Neuronal stem cell (in vitro differentiated cells): Measurements from ENCODE around the gene NDUFA8.

Experiments
- DNase-seq: peaks from one replicate; pipeline ENCODE4 v3.0.0-alpha.2; 2013; ENCODE audit warnings: low spot score
- H2AFZ ChIP-seq: one replicate; pipeline ENCODE4 v1.6.1; 2013; ENCODE audit warnings: mild to moderate bottlenecking, low read length, inconsistent platforms
- H2AK5ac ChIP-seq: 2 replicates; pipeline ENCODE4 v1.6.1; 2013; ENCODE audit warnings: low read depth, mild to moderate bottlenecking, inconsistent platforms, low read length, moderate library complexity, mixed read lengths
- H2BK120ac ChIP-seq: 2 replicates; pipeline ENCODE4 v1.6.1; 2013; ENCODE audit warnings: low read depth, mild to moderate bottlenecking, inconsistent platforms, low read length, moderate library complexity, mixed read lengths
- H2BK12ac ChIP-seq: one replicate; pipeline ENCODE4 v1.6.1; 2013; ENCODE audit warnings: low read length, inconsistent platforms
- H2BK15ac ChIP-seq: 2 replicates; pipeline ENCODE4 v1.6.1; 2013; ENCODE audit warnings: mild to moderate bottlenecking, low read length, inconsistent platforms, mixed read lengths
- H2BK5ac ChIP-seq: one replicate; pipeline ENCODE4 v1.6.1; 2013; ENCODE audit warnings: inconsistent platforms, mild to moderate bottlenecking, low read length, moderate library complexity
- H3K14ac ChIP-seq: one replicate; pipeline ENCODE4 v1.6.1; 2013; ENCODE audit warnings: low read length, inconsistent platforms
- H3K18ac ChIP-seq: 2 replicates; pipeline ENCODE4 v1.6.1; 2013; ENCODE audit warnings: low read length, inconsistent platforms
- H3K23ac ChIP-seq: 2 replicates; pipeline ENCODE4 v1.6.1; 2013; ENCODE audit warnings: low read depth, mild to moderate bottlenecking, mixed read lengths, low read length, inconsistent platforms; ENCODE audit not compliant: poor library complexity
- H3K27ac ChIP-seq: replicated peaks from 3 replicates; pipeline ENCODE4 v1.5.1; 2013; ENCODE audit warnings: low read length, inconsistent platforms
- H3K27me3 ChIP-seq, 3 experiments: 2 replicates each; pipeline ENCODE4 v1.6.1; 2013; ENCODE audit warnings: low read length in 3 of 3, mild to moderate bottlenecking in 2 of 3, inconsistent platforms in 1 of 3, low read depth in 1 of 3, mixed read lengths in 1 of 3, moderate library complexity in 1 of 3; ENCODE audit not compliant: control insufficient read depth in 3 of 3, insufficient read depth in 3 of 3
- H3K36me3 ChIP-seq, 2 donors: replicated peaks in 1 of 2; 2 replicates each; pipeline ENCODE4 v1.6.1; 2013; ENCODE audit warnings: low read length in 2 of 2; ENCODE audit not compliant: control insufficient read depth in 2 of 2, insufficient read depth in 2 of 2
- H3K4ac ChIP-seq: 2 replicates; pipeline ENCODE4 v1.6.1; 2013; ENCODE audit warnings: inconsistent platforms, mild to moderate bottlenecking, low read length, moderate library complexity
- H3K4me1 ChIP-seq, 2 donors: 1 replicate in 1 of 2; 2 replicates in 1 of 2; pipeline ENCODE4 v1.6.1; 2013; ENCODE audit warnings: low read length in 2 of 2, low read depth in 1 of 2; ENCODE audit not compliant: control insufficient read depth in 2 of 2, insufficient read depth in 1 of 2
- H3K4me2 ChIP-seq: one replicate; pipeline ENCODE4 v1.6.1; 2013; ENCODE audit warnings: mild to moderate bottlenecking, low read length, inconsistent platforms; ENCODE audit not compliant: insufficient read depth, poor library complexity, severe bottlenecking
- H3K4me3 ChIP-seq, 2 donors: 2 replicates each; pipeline ENCODE4 v1.5.1; 2013; ENCODE audit warnings: low read length in 2 of 2, mild to moderate bottlenecking in 2 of 2, inconsistent platforms in 1 of 2, moderate library complexity in 1 of 2
- H3K79me1 ChIP-seq: one replicate; pipeline ENCODE4 v1.6.1; 2013; ENCODE audit warnings: low read depth, mild to moderate bottlenecking, inconsistent platforms, low read length, moderate library complexity
- H3K9ac ChIP-seq: one replicate; pipeline ENCODE4 v1.6.1; 2013; ENCODE audit warnings: mild to moderate bottlenecking, low read depth, low read length, inconsistent platforms; ENCODE audit not compliant: poor library complexity
- H3K9me3 ChIP-seq, 2 donors: replicated peaks in 1 of 2; 2 replicates each; pipeline versions ENCODE3 to v1.6.1; 2013; ENCODE audit warnings: low read length in 2 of 2, mild to moderate bottlenecking in 2 of 2, inconsistent platforms in 1 of 2, low read depth in 1 of 2, mixed read lengths in 1 of 2, moderate library complexity in 1 of 2; ENCODE audit not compliant: control insufficient read depth in 2 of 2, insufficient read depth in 1 of 2
- H4K8ac ChIP-seq: one replicate; pipeline ENCODE4 v1.6.1; 2013; ENCODE audit warnings: low read depth, mild to moderate bottlenecking, inconsistent platforms, low read length, moderate library complexity
- H4K91ac ChIP-seq: one replicate; pipeline ENCODE4 v1.6.1; 2013; ENCODE audit warnings: low read length, low read depth, mild to moderate bottlenecking, inconsistent platforms; ENCODE audit not compliant: poor library complexity
- WGBS, 2 donors: extraction: QIAGEN DNeasy Blood & Tissue Kit; methylation state at CpG; one replicate each; pipeline ENCODE4 v1.1.7; 2013; ENCODE audit warnings: missing lambda C conversion rate in 2 of 2, mixed read lengths in 1 of 2; ENCODE audit not compliant: insufficient read length in 2 of 2, insufficient replicate concordance in 1 of 2; ENCODE audit errors: extremely low coverage in 2 of 2; 5-methylcytosine and 5-hydroxymethylcytosine counted together

The NDUFA8 gene

GRCh38 chr9:122128007-122128968 lies 31.3 kb downstream of the NDUFA8 start:
- no peak overlapping the region for H2BK120ac ChIP-seq

GRCh38 chr9:122127396-122127798 lies 32.2 kb downstream of the NDUFA8 start:
- Histone ChIP-seq H2BK120ac (no peak overlapping the region), H3K4ac (no peak overlapping the region), H2AFZ (no peak overlapping the region), H3K9ac (peak overlapping the region; percentile 68), H3K18ac (peak overlapping the region; percentile 42), H3K27ac (no peak overlapping the region), H3K23ac (peak overlapping the region; percentile 86), H3K14ac (peak overlapping the region; percentile 65), H3K27me3 (peaks cover 4 to 70% (median 58%) of the 10 kb centered on the region in 3 experiments), H3K36me3 (no peaks in the 10 kb centered on the region), H2BK15ac (no peak overlapping the region), H2AK5ac (peak overlapping the region; percentile 25), H3K4me3 (no peak overlapping the region), H3K4me2 (no peak overlapping the region), H3K9me3 (no peaks in the 10 kb centered on the region), H2BK5ac (no peak overlapping the region), H4K8ac (no peak overlapping the region), H2BK12ac (no peak overlapping the region), H3K4me1 (peaks cover 17 to 20% of the 10 kb centered on the region in 2 donors), H3K79me1 (no peaks in the 10 kb centered on the region), H4K91ac (no peak overlapping the region)
- no peak for DNase-seq
- WGBS, 2 donors, result no CpG with 5 or more reads among the region's 10 CpGs

More at GRCh38 chr9:122128007-122128968, 31.3 kb downstream of the NDUFA8 start:
- Histone ChIP-seq H2AK5ac (no peak overlapping the region), H2BK5ac (no peak overlapping the region), H3K4me3 (no peak overlapping the region), H3K4ac (no peak overlapping the region), H3K27ac (no peak overlapping the region), H3K14ac (no peak overlapping the region), H3K9ac (no peak overlapping the region), H3K27me3 (peaks cover 4 to 79% (median 67%) of the 10 kb centered on the region in 3 experiments), H3K4me2 (no peak overlapping the region), H3K79me1 (no peaks in the 10 kb centered on the region), H3K23ac (peak overlapping the region; percentile 69), H4K8ac (no peak overlapping the region), H2AFZ (no peak overlapping the region), H3K4me1 (peaks cover 18 to 20% of the 10 kb centered on the region in 2 donors), H4K91ac (no peak overlapping the region), H3K36me3 (no peaks in the 10 kb centered on the region), H2BK15ac (no peak overlapping the region), H3K18ac (peak overlapping the region; percentile 60), H2BK12ac (no peak overlapping the region), H3K9me3 (no peaks in the 10 kb centered on the region)
- no peak for DNase-seq
- WGBS, 2 donors, result no CpG with 5 or more reads among the region's 24 CpGs

GRCh38 chr9:122126331-122127261 lies 33.0 kb downstream of the NDUFA8 start:
- H3K4me3 ChIP-seq, result peak overlapping the region in 1 of 2 donors; percentile 4

More at GRCh38 chr9:122126331-122127261, 33.0 kb downstream of the NDUFA8 start:
- no peak overlapping the region for H2BK15ac ChIP-seq
- no peak overlapping the region for H2BK120ac ChIP-seq
- H3K36me3 ChIP-seq, result no peaks in the 10 kb centered on the region
- WGBS, 2 donors, result no CpG with 5 or more reads among the region's 64 CpGs
- no peak overlapping the region for H2BK5ac ChIP-seq
- peak overlapping the region; percentile 67 for H3K4me2 ChIP-seq
- H3K14ac ChIP-seq, result no peak overlapping the region
- no peak overlapping the region for H3K4ac ChIP-seq
- no peak overlapping the region for H4K91ac ChIP-seq
- H3K9ac ChIP-seq, result peak overlapping the region; percentile 73
- peaks cover 4 to 63% (median 51%) of the 10 kb centered on the region in 3 experiments for H3K27me3 ChIP-seq
- H2AK5ac ChIP-seq, result peak overlapping the region; percentile 89
- no peaks in the 10 kb centered on the region for H3K9me3 ChIP-seq
- no peaks in the 10 kb centered on the region for H3K79me1 ChIP-seq
- H2AFZ ChIP-seq, result peak overlapping the region; percentile 80
- peaks cover 13 to 15% of the 10 kb centered on the region in 2 donors for H3K4me1 ChIP-seq
- DNase-seq, result no peak
- peak overlapping the region; percentile 91 for H3K18ac ChIP-seq
- H2BK12ac ChIP-seq, result peak overlapping the region; percentile 59
- peak overlapping the region; percentile 91 for H3K23ac ChIP-seq
- H3K27ac ChIP-seq, result no peak overlapping the region
- H4K8ac ChIP-seq, result no peak overlapping the region
